T-cell (primary cell): ENCODE data around the gene DDX10. TPM values are rescaled to one million over a fixed set of nuclear protein-coding genes. Genes with fewer than 3 reads are reported as not detected.

Source experiments
- ATAC-seq, 4 experiments: fragments of 200-7000 bp in 3 of 4; fragments of 150-1000 bp in 1 of 4; cut with Tn5 transposase; replicated peaks in 1 of 4; 1 replicate in 3 of 4; 2 replicates in 1 of 4; pipeline ENCODE4 v1.10.0; 2021; ENCODE audit warnings: moderate library complexity in 3 of 4, mild to moderate bottlenecking in 2 of 4, moderate number of reproducible peaks in 1 of 4
- CTCF ChIA-PET, 2 donors: fragments of 300-600 bp; sonication (Branson Sonifier 250); formaldehyde crosslinking; loops; one replicate each; lab custom pipeline; 2022; ENCODE audit warnings: antibody characterized with exemption in 2 of 2; lab: Charles Lee
- POLR2A ChIA-PET, 2 donors: fragments of 300-600 bp; sonication (Branson Sonifier 250); formaldehyde crosslinking; loops; one replicate each; lab custom pipeline; 2022; ENCODE audit warnings: antibody characterized with exemption in 2 of 2; lab: Charles Lee
- DNase-seq, 35 experiments: peaks; one replicate each; pipeline versions ENCODE4 v3.0.0 to v3.0.0-alpha.2; 2013 to 2023
- H3K27ac ChIP-seq: one replicate; pipeline ENCODE4 v1.5.1; 2013; ENCODE audit warnings: low read length
- H3K27me3 ChIP-seq, 2 experiments: replicated peaks in 1 of 2; 1 replicate in 1 of 2; 2 replicates in 1 of 2; pipeline versions ENCODE4 v1.6.1 to v1.7.0; 2013; ENCODE audit warnings: low read length in 1 of 2, mixed read lengths in 1 of 2; ENCODE audit not compliant: control insufficient read depth in 2 of 2, insufficient read depth in 2 of 2; ENCODE audit errors: extremely low read depth in 1 of 2
- H3K36me3 ChIP-seq, 2 donors: 1 replicate in 1 of 2; 2 replicates in 1 of 2; pipeline versions ENCODE4 v1.6.1 to v1.7.0; 2013; ENCODE audit warnings: low read length in 1 of 2; ENCODE audit not compliant: control insufficient read depth in 2 of 2, insufficient read depth in 1 of 2; ENCODE audit errors: extremely low read depth in 1 of 2
- H3K4me1 ChIP-seq, 2 experiments: 1 replicate in 1 of 2; 2 replicates in 1 of 2; pipeline versions ENCODE4 v1.6.1 to v1.7.0; 2013; ENCODE audit warnings: low read length in 2 of 2, mixed read lengths in 1 of 2; ENCODE audit not compliant: insufficient read depth in 2 of 2, control insufficient read depth in 1 of 2; ENCODE audit errors: extremely low read depth in 1 of 2
- H3K4me3 ChIP-seq, 2 donors: 1 replicate in 1 of 2; 2 replicates in 1 of 2; pipeline versions ENCODE4 v1.5.1 to v1.7.0; 2013; ENCODE audit warnings: mild to moderate bottlenecking in 2 of 2, low read length in 1 of 2, moderate library complexity in 1 of 2; ENCODE audit not compliant: control insufficient read depth in 1 of 2; ENCODE audit errors: extremely low read depth in 1 of 2
- H3K9me3 ChIP-seq: 2 replicates; pipeline ENCODE4 v1.7.0; 2013
- H3K27ac Mint-ChIP-seq, 2 donors: one replicate each; pipeline ENCODE4 v1.8.0; 2020 to 2021; ENCODE audit warnings: mild to moderate bottlenecking in 2 of 2, mixed read lengths in 2 of 2
- H3K27me3 Mint-ChIP-seq, 2 donors: one replicate each; pipeline ENCODE4 v1.8.0; 2021 to 2022; ENCODE audit warnings: mixed read lengths in 2 of 2
- H3K36me3 Mint-ChIP-seq: one replicate; pipeline ENCODE4 v1.8.0; 2021; ENCODE audit warnings: mixed read lengths
- H3K4me1 Mint-ChIP-seq, 3 donors: one replicate each; pipeline ENCODE4 v1.8.0; 2020 to 2022; ENCODE audit warnings: mixed read lengths in 3 of 3, mild to moderate bottlenecking in 1 of 3
- H3K4me3 Mint-ChIP-seq, 3 donors: one replicate each; pipeline ENCODE4 v1.8.0; 2020 to 2022; ENCODE audit warnings: mild to moderate bottlenecking in 3 of 3, mixed read lengths in 3 of 3, moderate library complexity in 3 of 3
- H3K9me3 Mint-ChIP-seq, 3 donors: one replicate each; pipeline ENCODE4 v1.8.0; 2020 to 2022; ENCODE audit warnings: mixed read lengths in 3 of 3
- WGBS: methylation state at CpG from one replicate; pipeline ENCODE4 v1.1.5; 2013; ENCODE audit warnings: missing lambda C conversion rate; ENCODE audit not compliant: insufficient coverage; 5-methylcytosine and 5-hydroxymethylcytosine counted together
- total RNA-seq, 35 experiments: library from RNA in 6 of 35; stranded (reverse) in 6 of 35; fragments of 120-200 nt in 1 of 35; gene quantifications; one replicate each; pipeline versions ENCODE4 v1.2.1 to v1.2.4 and lab custom pipeline; 2013 to 2026

Gene DDX10
- total RNA-seq, 5 donors from 2014 or later (not counting 1 experiment from before 2014, with no cell fraction given) = 23.5 to 30.0 (median 27.0) TPM

GRCh38 chr11:108913204-108913603, 248.3 kb downstream of the DDX10 start:
- Mint-ChIP-seq H3K9me3 (no peaks in the 10 kb centered on the region), H3K4me3 (no peak overlapping the region), H3K27me3 (no peaks in the 10 kb centered on the region), H3K36me3 (peaks cover 17% of the 10 kb centered on the region), H3K27ac (no peak overlapping the region), H3K4me1 (no peaks in the 10 kb centered on the region)
- ChIA-PET POLR2A (no interaction called here), CTCF (no interaction called here)
- ATAC-seq (no peak), DNase-seq (no peak)
- H3K27me3 ChIP-seq = no peaks in the 10 kb centered on the region
- H3K4me1 ChIP-seq = no peaks in the 10 kb centered on the region
- H3K9me3 ChIP-seq = no peaks in the 10 kb centered on the region
- 84% methylated on average over 2 of the region's 4 CpGs for WGBS
- H3K4me3 ChIP-seq = no peak overlapping the region
- no peak overlapping the region for H3K27ac ChIP-seq
- no peaks in the 10 kb centered on the region for H3K36me3 ChIP-seq

- 92% methylated on average over 1 of the region's 2 CpGs for WGBS
- Mint-ChIP-seq H3K27ac (no peak overlapping the region), H3K36me3 (peaks cover 22% of the 10 kb centered on the region), H3K4me1 (no peaks in the 10 kb centered on the region), H3K9me3 (no peaks in the 10 kb centered on the region), H3K27me3 (no peaks in the 10 kb centered on the region), H3K4me3 (no peak overlapping the region)
- Histone ChIP-seq H3K9me3 (no peaks in the 10 kb centered on the region), H3K4me3 (no peak overlapping the region), H3K27ac (no peak overlapping the region), H3K4me1 (no peaks in the 10 kb centered on the region), H3K27me3 (no peaks in the 10 kb centered on the region), H3K36me3 (no peaks in the 10 kb centered on the region)
- no peak for ATAC-seq
- ChIA-PET POLR2A (no interaction called here), CTCF (interaction anchor here in 1 of 2 donors (0.7 kb wide), 1 partner anchor 16 kb away, joined by 6 read pairs; no protein-coding TSS in a partner anchor)
- no peak for DNase-seq
These were observed 249.3 kb downstream of the DDX10 start for GRCh38 chr11:108914211-108914610.

GRCh38 chr11:108914981-108915380, 250.1 kb downstream of the DDX10 start:
- H3K4me1 ChIP-seq = no peaks in the 10 kb centered on the region
- Mint-ChIP-seq H3K27me3 (no peaks in the 10 kb centered on the region), H3K4me3 (no peak overlapping the region), H3K9me3 (no peaks in the 10 kb centered on the region), H3K36me3 (peaks cover 26% of the 10 kb centered on the region), H3K27ac (no peak overlapping the region), H3K4me1 (no peaks in the 10 kb centered on the region)
- DNase-seq = no peak
- no peaks in the 10 kb centered on the region for H3K9me3 ChIP-seq
- no peak overlapping the region for H3K27ac ChIP-seq
- no peaks in the 10 kb centered on the region for H3K36me3 ChIP-seq
- H3K4me3 ChIP-seq = no peak overlapping the region
- CTCF ChIA-PET = interaction anchor here in 1 of 2 donors (0.6 kb wide), 1 partner anchor 34 kb away, joined by 3 read pairs; no protein-coding TSS in a partner anchor
- POLR2A ChIA-PET = interaction anchor here in 1 of 2 donors (0.7 kb wide), 2 partner anchors 16 to 426 kb away, joined by 5 to 6 read pairs; no protein-coding TSS in a partner anchor
- ATAC-seq = no peak
- no peaks in the 10 kb centered on the region for H3K27me3 ChIP-seq

- Histone ChIP-seq H3K27me3 (no peaks in the 10 kb centered on the region), H3K9me3 (no peaks in the 10 kb centered on the region), H3K4me3 (no peak overlapping the region), H3K36me3 (peaks cover 0 to 3% of the 10 kb centered on the region in 2 donors), H3K27ac (no peak overlapping the region), H3K4me1 (no peaks in the 10 kb centered on the region)
- ATAC-seq (no peak), DNase-seq (no peak)
- ChIA-PET CTCF (no interaction called here), POLR2A (no interaction called here)
- no peak overlapping the region for H3K27ac Mint-ChIP-seq
- H3K27me3 Mint-ChIP-seq = no peaks in the 10 kb centered on the region
- H3K9me3 Mint-ChIP-seq = no peaks in the 10 kb centered on the region
- H3K4me1 Mint-ChIP-seq = no peaks in the 10 kb centered on the region
- peaks cover 31% of the 10 kb centered on the region for H3K36me3 Mint-ChIP-seq
- H3K4me3 Mint-ChIP-seq = no peak overlapping the region
- no CpG with 5 or more reads among the region's 2 CpGs for whole genome bisulfite sequencing
These were observed 250.8 kb downstream of the DDX10 start for GRCh38 chr11:108915666-108916065.

- Mint-ChIP-seq H3K4me1 (no peaks in the 10 kb centered on the region), H3K36me3 (peaks cover 34% of the 10 kb centered on the region)
- CTCF ChIA-PET = no interaction called here
These were observed 251.4 kb downstream of the DDX10 start for GRCh38 chr11:108916290-108916689.

GRCh38 chr11:108916935-108917334, 252.1 kb downstream of the DDX10 start:
- Histone ChIP-seq H3K4me1 (no peaks in the 10 kb centered on the region), H3K36me3 (peaks cover 0 to 3% of the 10 kb centered on the region in 2 donors), H3K4me3 (no peak overlapping the region), H3K27me3 (no peaks in the 10 kb centered on the region), H3K9me3 (no peaks in the 10 kb centered on the region), H3K27ac (no peak overlapping the region)
- no peaks in the 10 kb centered on the region for H3K9me3 Mint-ChIP-seq
- DNase-seq = no peak
- POLR2A ChIA-PET = no interaction called here
- no peaks in the 10 kb centered on the region for H3K27me3 Mint-ChIP-seq
- H3K4me3 Mint-ChIP-seq = no peak overlapping the region
- no CpG with 5 or more reads among the region's 2 CpGs for WGBS
- peaks cover 38% of the 10 kb centered on the region for H3K36me3 Mint-ChIP-seq
- H3K27ac Mint-ChIP-seq = no peak overlapping the region
- no peak for ATAC-seq
- no peaks in the 10 kb centered on the region for H3K4me1 Mint-ChIP-seq
- CTCF ChIA-PET = no interaction called here

More at GRCh38 chr11:108916290-108916689, 251.4 kb downstream of the DDX10 start:
- peaks cover 0 to 3% of the 10 kb centered on the region in 2 donors for H3K36me3 ChIP-seq
- DNase-seq = no peak
- H3K9me3 ChIP-seq = no peaks in the 10 kb centered on the region
- no peaks in the 10 kb centered on the region for H3K9me3 Mint-ChIP-seq
- H3K27me3 ChIP-seq = no peaks in the 10 kb centered on the region
- H3K4me3 ChIP-seq = no peak overlapping the region
- H3K27ac Mint-ChIP-seq = no peak overlapping the region
- no CpG with 5 or more reads among the region's 1 CpG for WGBS
- H3K4me1 ChIP-seq = no peaks in the 10 kb centered on the region
- H3K27me3 Mint-ChIP-seq = no peaks in the 10 kb centered on the region
- H3K4me3 Mint-ChIP-seq = no peak overlapping the region
- no peak overlapping the region for H3K27ac ChIP-seq
- no peak for ATAC-seq
- POLR2A ChIA-PET = no interaction called here

- Mint-ChIP-seq H3K4me1 (peaks cover 0 to 4% (median 0%) of the 10 kb centered on the region in 3 donors), H3K27ac (no peak overlapping the region), H3K27me3 (no peaks in the 10 kb centered on the region), H3K4me3 (no peak overlapping the region), H3K36me3 (peaks cover 47% of the 10 kb centered on the region), H3K9me3 (no peaks in the 10 kb centered on the region)
- H3K4me3 ChIP-seq = no peak overlapping the region
- WGBS = 100% methylated on average over 1 of the region's 2 CpGs
- peaks cover 0 to 3% of the 10 kb centered on the region in 2 donors for H3K36me3 ChIP-seq
- no peak for ATAC-seq
- ChIA-PET POLR2A (no interaction called here), CTCF (interaction anchor here in 1 of 2 donors (0.6 kb wide), 1 partner anchor 526 kb away, joined by 4 read pairs; no protein-coding TSS in a partner anchor)
- no peak overlapping the region for H3K27ac ChIP-seq
- no peak for DNase-seq
- H3K4me1 ChIP-seq = no peaks in the 10 kb centered on the region
- H3K9me3 ChIP-seq = no peaks in the 10 kb centered on the region
- no peaks in the 10 kb centered on the region for H3K27me3 ChIP-seq
These were observed 256.3 kb downstream of the DDX10 start for GRCh38 chr11:108921211-108921610.
